ENCODE results near the gene SDSL. TPM values are rescaled to one million over a fixed set of nuclear protein-coding genes. Genes with fewer than 3 reads are reported as not detected.

The SDSL gene
- total RNA-seq, 1 experiment from 2014 or later, result 0.52 TPM

DNA sequence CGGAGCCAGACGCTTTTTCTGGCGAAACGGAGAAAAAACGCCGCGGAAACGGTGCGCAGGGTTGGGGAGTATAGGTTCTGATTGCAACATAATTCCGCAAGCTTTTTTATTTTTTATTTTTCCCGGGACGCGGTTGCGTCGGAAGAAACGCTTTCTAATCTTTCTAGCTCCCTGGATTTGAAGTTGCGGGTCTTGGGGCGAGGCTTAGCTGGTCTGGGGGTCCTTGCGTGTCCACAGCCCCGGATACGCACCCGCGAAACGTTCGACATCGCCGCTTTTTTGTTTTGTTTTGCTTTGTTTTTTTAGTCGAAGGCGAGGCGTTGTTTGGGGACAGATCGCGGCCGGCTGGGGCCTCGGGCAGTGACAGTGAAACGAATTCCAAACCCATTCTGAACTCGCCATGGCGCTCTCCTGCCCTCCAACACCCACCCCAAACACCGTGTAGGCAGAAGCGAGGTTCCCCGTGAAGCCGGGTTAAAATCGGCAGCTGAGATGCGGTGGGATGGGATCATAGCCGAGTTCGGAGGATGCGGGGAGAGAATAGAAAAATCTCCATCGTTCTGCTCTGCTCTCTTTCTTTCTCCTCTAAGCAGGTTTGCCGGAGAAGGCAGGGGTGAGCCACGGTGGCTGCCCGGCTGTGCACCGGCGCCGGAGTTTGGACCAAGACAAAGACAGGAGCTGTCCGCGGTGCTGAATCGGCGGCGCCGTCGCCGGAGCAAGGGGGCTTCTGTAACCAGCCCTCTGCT is 57.6 kb downstream of the SDSL start (continued):
- 0 out of 2 replicates have a peak, but pooled peaks have one; percentile 46 for TF ChIP-seq ZNF317 (CRISPR knock-in tag; IDR thresholded peaks at IDR 0.05; ENCODE audit: borderline replicate concordance, low read depth)
- TF ChIP-seq E2F5 (CRISPR knock-in tag; IDR thresholded peaks at IDR 0.05), result peak; percentile 66; the same call in 1 of the 2 replicates
- no peak for TF ChIP-seq EMX1 (CRISPR knock-in tag; IDR thresholded peaks at IDR 0.05)
- peak; percentile 69; the same call in 1 of the 2 replicates for TF ChIP-seq ZNF281 (CRISPR knock-in tag; IDR thresholded peaks at IDR 0.05)
- TF ChIP-seq, protein P1, sequence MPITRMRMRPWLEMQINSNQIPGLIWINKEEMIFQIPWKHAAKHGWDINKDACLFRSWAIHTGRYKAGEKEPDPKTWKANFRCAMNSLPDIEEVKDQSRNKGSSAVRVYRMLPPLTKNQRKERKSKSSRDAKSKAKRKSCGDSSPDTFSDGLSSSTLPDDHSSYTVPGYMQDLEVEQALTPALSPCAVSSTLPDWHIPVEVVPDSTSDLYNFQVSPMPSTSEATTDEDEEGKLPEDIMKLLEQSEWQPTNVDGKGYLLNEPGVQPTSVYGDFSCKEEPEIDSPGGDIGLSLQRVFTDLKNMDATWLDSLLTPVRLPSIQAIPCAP (CRISPR knock-in tag; IDR thresholded peaks at IDR 0.05), result peak; percentile 70; the same call in 1 of the 2 replicates
- TF ChIP-seq NR2C2 (CRISPR knock-in tag; IDR thresholded peaks at IDR 0.05), result 0 out of 2 replicates have a peak, but pooled peaks have one; percentile 34
- TF ChIP-seq PRRX2 (CRISPR knock-in tag; IDR thresholded peaks at IDR 0.05), result 0 out of 2 replicates have a peak, but pooled peaks have one; percentile 23
- peak; percentile 47; the same call in 1 of the 2 replicates for TF ChIP-seq PREB (CRISPR knock-in tag; IDR thresholded peaks at IDR 0.05; ENCODE audit: borderline replicate concordance)
- TF ChIP-seq TEAD4 (CRISPR knock-in tag; IDR thresholded peaks at IDR 0.05), result peak; percentile 86

DNA sequence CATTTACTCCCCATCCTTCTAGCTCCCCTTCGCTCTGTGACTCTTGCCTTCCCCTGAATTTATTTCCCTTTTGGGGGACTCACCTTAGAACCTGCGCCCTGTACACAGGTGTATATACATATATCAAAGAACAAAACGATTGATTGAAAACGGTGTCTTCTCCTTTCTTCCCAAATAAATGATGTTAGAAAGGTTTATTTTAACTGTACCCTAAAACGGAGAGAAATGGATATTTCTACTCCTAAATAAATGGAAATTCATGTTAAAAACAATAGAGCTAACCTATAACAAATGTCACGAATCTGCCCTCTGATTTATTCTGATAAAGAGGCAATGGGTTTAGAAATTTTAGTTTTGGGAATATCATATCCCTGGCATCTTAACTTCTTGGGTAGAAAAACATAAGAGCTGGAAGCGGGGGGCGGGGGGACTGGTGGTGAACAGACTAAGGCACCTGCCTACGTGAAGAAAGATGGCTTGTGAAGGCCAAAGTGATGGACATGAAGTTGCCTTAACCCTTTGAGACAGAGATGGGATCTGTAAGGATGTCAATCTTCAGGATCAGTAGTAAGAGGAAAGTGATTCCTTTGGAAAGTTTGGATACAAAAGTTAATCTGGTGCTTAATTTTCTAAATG is 58.3 kb downstream of the SDSL start:
- no peaks in the 10 kb centered on the region for H3K36me3 Mint-ChIP-seq
- H3K9me3 Mint-ChIP-seq, result no peaks in the 10 kb centered on the region
- DNase-seq (ENCODE audit: low spot score) (no peak), ATAC-seq (no peak)
- no peak overlapping the region for H3K27ac Mint-ChIP-seq
- TF ChIP-seq ESRRA (CRISPR knock-in tag; IDR thresholded peaks at IDR 0.05; ENCODE audit: borderline replicate concordance), result 0 out of 2 replicates have a peak, but pooled peaks have one; percentile 4
- TF ChIP-seq GTF2I (CRISPR knock-in tag; conservative IDR thresholded peaks at IDR 0.05), result no peak
- peaks cover 86% of the 10 kb centered on the region for H3K27me3 Mint-ChIP-seq (ENCODE audit: low read depth)
- ChIA-PET CTCF (interaction anchor here (1.0 to 9.2 kb wide), 5 partner anchors 11 to 387 kb away, joined by 3 to 92 read pairs (median 3); no protein-coding TSS in a partner anchor), POLR2A (interaction anchor here (1.1 kb wide), 1 partner anchor 14 kb away, joined by 3 read pairs; no protein-coding TSS in a partner anchor)
- peak overlapping the region; percentile 76; the same call in 1 of the 2 replicates for H3K4me3 Mint-ChIP-seq
- H3K4me1 Mint-ChIP-seq, result peaks cover 74% of the 10 kb centered on the region

GRCh38 chr12:113482334-113482733 is 60.2 kb downstream of the SDSL start:
- H3K27ac Mint-ChIP-seq, result no peak overlapping the region
- POLR2A ChIA-PET, result no interaction called here
- H3K4me1 Mint-ChIP-seq, result peaks cover 72% of the 10 kb centered on the region
- H3K4me3 Mint-ChIP-seq, result no peak overlapping the region
- DNase-seq (ENCODE audit: low spot score) (peak; percentile 56), ATAC-seq (peak; percentile 58)
- no peaks in the 10 kb centered on the region for H3K36me3 Mint-ChIP-seq
- no peak for TF ChIP-seq ZNF416 (CRISPR knock-in tag; IDR thresholded peaks at IDR 0.05)
- TF ChIP-seq ETV6 (CRISPR knock-in tag; IDR thresholded peaks at IDR 0.05), result 0 out of 2 replicates have a peak, but pooled peaks have one; percentile 37
- CTCF ChIA-PET, result interaction anchor here (0.7 to 9.2 kb wide), 7 partner anchors 8 to 83 kb away, joined by 3 to 92 read pairs (median 4); partner anchors contain the start of gene LHX5
- no peaks in the 10 kb centered on the region for H3K9me3 Mint-ChIP-seq
- H3K27me3 Mint-ChIP-seq (ENCODE audit: low read depth), result peaks cover 75% of the 10 kb centered on the region
